Colon (tissue), 2 donors: ENCODE measurements around the gene ZGPAT.
"Not testable (repeated sequence)": the region's sequence is repeated elsewhere in the genome, so short reads cannot be mapped to it uniquely, and the experiment has no call there.

Experiments
- FAIRE-seq: peaks from 2 replicates; lab custom pipeline; 2012; peaks lifted over from hg19 to GRCh38; lab: Jason Lieb, UNC
- donor health status: control.
- donor health status: control.

The ZGPAT gene

DNA sequence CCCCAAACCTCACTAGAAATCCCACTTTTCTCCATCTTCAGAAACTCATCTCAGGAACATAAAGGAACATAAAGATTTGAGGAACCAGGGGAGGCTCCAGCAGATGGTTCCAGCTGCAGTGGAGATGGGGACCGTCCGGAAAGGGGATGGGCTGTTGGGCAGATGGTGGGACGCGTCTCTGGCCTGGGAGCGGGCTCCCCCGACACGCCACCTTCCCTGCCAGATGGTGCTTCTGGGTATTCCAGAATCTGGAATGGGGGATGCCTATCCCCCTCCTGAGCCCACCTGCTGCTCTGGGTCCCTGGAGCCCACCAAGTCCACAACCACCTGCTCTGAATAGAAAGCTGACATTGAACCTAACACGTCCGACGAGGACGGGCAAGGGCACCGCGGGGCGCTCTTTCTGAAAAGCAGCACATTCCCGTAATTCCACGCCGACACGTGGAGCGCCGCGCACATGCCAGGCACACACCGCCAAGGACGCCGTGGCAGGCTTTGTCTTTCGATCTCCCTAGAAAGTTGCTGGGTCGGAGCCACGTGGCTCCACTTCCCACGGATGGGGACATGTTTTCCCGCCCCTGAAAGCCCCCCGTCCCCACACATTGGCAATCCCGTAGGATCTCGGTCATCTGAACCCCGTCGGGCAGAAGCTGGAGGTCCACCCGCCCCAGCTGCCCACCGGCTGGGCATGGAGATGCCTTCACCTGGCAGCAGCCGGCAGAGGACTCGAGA, 59.0 kb downstream of the ZGPAT start:
- FAIRE-seq: no peak

DNA sequence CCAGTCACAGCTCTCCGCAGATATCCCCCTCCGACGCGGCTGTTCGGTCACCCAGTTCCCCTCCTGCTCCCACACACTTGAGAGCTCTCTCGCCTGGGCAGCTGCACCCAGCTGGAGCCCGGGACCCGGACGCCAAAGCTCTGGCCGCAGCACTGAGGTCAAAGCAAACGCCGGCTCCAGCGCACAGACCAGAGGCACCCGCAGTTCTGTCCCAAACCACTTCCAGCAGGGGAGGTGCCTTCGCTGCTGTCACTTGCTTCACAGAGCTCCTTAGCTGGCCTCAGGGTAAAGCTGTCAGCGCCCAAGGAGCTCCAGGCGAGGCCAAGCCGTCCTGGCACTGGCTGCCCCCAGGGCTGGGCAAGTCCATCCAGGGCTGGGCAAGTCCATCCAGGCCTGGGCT, 59.6 kb downstream of the ZGPAT start:
- FAIRE-seq: no peak

DNA sequence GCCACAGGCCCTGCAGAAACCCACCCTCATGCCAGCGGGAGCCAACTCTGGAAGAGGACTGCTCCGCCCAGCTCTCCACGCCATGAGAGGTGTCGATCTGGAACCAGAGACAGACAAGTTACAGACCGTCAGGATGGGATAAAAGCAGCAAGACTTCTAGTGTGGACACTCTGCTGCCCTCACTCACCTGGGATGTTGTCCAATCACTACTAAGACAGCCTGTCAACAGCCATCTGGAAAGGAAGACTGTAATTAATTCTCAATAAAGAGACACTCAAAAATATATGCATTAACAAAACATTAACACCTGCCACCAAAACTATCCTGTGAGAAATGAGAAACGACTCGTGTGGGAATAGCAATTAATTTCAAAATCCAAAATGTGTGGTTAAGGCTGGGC, 60.0 kb downstream of the ZGPAT start:
- no peak for FAIRE-seq

DNA sequence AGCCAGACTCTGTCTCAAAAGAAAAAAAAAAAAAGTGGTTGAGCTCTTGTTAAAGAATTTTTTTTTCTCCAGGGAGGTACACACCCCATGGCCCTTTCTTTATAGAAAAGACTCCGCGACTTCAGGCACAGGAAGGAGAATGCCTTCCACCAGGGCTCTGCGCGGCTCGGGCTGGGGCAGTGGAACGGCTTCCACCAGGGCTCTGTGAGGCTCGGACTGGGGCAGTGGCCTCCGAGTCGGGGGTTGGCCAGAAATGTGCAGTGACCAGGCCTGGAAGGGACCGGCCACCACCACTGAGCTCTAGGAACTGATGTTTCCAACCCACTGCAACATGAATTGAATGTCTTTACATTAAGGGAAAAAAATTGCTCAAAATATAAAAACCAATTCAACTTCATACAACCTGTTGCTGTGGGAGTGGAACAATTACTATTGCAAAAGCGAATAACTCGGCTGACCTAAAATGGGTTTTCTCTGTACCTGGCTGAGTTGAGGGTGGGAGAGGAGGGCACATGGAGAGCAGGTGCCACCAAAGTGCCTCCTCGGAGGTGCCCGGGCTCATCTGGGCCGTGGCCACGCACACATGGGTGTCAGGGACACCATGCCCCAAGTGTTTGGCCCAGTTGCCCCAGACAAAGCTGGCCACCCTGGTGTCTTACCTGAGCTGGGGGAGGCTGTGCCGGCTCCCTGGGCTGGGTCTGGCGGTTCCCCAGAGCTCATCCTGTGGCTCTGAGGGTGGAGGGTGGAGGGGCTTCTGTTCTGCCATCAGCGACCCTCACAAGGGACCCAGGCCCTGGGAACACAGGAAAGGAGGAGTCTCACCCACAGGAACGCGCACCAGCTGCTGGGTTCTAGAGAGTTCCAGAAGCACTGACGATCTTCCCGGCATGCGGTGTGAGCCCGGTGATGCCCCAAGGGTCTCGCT, 61.0 kb downstream of the ZGPAT start:
- no peak for FAIRE-seq

DNA sequence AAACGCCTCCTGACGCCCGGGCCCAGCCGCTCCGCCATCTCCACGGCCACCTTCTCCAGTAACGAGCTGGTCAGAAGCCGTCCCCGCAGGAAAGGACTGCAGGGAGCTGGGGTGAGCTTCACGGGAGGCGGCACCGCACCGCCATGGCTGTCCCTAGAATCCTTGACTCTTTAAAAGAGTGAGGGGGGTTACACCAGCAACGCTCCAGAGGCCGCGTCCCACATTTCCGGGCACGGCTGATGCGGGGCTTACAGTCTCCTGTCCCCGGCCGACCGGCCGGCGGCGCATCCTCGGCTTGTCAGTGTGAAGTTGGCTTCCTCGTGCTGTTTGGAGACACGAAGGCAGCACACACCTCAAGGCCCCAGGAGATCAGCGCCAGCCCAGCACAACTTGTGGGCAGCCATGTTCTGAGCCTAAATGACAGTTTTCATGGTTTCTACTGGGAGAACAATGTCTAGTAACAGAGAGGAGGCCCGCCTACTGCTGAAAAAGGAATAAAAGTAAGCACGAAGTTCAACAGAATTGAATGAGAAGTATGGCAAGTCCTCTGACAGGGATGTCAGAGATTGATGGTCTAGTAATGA, 62.1 kb downstream of the ZGPAT start:
- FAIRE-seq: no peak

DNA sequence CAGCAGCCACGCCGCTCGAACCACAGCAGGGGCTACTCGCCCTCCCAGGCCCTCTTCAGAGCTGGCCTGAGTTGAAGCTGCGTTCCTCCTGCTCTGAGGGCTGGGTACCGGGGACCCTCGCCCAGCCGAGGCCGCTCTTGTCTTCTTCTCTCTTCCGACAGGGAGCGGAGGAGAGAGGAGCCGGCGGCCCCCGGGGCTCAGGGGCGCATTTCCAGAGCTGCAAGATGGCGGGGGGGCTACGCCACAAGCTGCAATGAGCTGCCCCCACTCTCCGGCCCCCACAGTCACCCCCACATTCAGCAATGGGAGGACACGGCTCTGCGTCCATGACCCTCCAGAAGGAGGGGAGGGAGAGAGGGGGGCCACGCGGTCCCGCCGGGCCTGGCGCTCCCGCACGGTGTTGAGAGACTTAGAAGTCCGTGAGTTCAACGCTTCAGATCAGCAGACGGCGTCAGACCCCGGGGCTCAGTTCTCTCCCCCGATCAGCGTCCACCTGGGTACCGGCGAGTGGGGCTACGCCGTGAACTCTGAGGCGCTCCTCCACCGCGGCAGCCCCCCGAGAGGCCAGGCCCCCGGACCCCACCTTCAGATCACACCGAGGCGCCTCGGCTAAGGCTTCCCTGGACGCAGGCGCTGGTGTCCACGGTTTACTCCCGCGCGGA, 63.3 kb downstream of the ZGPAT start:
- no peak for FAIRE-seq

DNA sequence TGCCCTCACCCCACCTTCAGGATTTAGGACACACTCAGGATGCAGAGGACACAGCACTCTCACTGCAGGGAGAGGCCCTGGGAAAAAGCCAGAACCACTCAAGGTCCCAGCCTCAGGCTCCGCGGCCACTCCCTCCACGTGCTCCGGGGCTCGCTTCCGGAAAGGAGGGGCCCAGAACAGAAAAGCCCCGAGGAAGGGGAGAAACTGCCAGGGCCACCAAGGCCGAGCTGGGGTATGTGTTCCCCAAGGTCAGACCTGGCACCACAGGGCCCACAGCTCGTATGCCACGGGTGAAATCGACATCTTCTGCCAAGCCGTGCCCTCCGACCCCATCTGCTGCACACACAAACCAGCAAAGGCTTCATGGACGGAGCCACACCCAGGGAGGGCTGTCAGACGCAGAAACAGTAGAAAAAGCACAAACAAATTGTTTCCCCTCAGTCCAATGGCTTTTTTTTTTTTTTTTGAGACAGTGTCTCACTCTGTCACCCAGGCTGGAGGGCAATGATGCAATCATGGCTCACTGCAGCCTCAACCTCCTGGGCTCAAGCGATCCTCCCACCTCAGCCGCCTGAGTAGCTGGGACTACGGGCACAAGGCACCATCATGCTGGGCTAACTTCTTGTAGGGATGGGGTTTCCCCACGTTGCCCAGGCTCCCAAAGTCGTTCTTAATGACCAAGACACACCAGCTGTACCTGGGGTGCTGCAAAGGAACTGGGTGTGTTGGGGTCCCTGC, 65.1 kb downstream of the ZGPAT start:
- FAIRE-seq: no peak

DNA sequence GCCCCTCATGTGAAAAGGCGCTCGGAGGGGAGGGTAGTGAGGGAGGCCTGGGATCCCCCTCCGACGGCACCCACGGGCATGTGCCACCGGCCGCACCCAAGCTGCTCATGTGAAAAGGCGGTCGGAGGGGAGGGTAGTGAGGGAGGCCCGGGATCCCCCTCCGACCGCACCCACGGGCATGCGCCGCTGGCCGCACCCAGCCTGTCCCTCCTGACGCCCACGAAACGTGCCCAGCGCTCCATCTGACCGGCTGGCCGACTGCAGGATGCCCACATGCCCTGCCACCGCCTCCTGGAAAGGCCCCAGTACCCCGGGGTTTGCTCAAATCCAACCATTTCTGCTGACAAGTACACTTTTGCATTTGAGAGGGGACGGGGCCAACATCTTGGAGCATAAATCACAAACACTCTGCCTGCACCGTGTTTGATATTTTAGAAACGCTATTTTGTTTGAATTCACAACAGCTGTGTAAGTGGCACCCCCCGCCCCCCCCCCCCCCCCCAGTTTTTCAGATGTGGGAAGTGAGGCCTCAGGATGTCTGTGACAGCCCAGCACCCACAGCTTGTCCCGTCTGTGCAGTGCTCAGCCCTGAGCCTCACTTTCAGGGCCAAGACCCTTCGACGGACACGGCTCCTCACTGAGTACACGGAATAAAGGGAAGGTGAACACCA, 65.9 kb downstream of the ZGPAT start:
- FAIRE-seq: no peak

DNA sequence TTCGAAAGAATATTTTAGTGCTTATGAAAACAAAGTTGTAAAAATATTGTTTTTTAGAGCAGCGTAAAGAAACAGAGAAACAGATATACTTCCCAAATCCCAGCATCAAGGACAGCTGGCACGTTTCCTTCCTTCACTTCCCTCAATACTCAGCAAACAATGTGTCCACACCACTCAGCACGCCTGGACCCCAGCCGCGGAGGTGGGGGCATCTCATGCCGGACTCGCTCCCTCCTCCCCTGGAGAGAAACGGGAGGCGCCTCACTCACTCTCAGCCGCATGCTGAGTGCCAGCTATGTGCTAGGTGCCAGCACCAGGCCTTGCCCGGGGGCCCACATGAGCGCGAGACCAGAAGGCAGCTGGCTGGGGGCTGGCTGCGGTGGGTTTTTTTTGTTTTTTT, 66.5 kb downstream of the ZGPAT start:
- FAIRE-seq: no peak

DNA sequence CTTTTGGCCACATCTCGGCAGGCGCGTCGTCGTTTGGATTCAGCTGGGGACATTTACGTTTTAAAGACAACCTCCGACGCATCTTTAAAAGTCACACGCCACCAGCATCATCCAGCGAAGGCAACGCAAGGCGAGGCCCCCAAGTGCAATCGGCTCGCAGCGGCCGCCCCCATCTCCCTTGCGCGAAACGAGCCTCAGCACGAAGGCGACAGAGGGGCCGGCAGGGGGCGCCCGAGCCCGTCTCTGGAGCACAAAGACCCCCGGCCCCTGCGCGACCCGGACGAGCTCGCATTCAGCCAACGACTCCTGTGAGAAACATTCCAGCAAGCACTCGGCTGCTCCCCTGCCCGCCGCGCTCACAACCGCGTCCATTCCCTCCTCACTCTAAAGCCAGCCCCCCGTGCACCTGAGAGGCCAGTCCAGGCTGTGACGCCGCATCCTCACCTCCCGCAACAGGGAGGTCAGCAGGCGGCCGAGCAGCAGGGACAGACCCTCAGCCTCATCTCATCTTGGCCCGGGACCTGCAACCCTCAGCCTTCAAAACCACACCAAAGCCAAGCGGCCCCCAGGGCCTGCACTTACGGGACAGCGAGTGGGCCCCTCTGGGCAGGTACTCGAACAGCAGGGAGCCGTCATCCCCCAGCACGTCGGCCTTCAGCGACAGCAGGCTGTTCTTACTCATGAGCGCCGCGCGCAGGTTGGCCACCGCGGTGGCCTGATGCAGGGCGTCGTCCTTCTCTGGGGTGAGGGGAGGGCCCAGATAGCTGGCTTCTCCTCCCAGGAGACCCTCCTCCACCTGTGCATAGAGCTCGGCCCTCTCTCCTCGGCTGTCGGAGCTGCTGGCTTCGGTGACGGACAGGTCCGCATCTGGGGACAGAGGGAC, 67.5 kb downstream of the ZGPAT start:
- no peak for FAIRE-seq

DNA sequence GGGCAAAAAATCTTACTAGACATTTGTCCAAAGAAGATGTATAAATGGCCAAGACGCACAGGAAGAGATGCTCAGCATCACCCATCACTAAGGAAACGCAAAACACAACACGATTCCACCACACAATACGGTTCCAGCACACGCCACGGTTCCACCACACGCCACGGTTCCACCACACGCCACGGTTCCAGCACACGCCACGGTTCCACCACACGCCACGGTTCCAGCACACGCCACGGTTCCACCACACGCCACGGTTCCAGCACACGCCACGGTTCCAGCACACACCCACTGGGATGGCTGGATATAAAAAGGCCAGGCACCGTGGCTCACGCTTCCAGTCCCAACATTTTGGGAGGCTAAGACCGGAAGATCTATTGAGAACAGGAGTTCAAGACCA, 69.0 kb downstream of the ZGPAT start:
- FAIRE-seq: not testable (repeated sequence)

DNA sequence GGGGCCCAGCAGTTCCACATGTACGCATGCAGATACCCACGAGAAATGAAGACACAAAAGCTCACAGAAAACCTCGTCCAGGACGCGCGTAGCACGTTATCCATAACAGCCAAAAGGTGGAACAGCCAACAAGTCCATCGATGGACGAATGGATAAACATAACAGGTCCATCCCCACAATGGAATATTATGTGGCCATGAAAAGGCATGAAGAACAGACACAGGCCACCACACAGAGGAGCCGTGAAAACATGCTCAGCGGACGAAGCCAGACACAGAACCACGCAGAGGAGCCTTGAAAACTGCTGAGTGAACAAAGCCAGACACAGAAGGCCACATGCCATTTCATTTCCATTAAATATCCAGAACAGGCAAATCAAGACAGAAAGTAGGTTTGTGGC, 69.8 kb downstream of the ZGPAT start:
- no peak for FAIRE-seq

DNA sequence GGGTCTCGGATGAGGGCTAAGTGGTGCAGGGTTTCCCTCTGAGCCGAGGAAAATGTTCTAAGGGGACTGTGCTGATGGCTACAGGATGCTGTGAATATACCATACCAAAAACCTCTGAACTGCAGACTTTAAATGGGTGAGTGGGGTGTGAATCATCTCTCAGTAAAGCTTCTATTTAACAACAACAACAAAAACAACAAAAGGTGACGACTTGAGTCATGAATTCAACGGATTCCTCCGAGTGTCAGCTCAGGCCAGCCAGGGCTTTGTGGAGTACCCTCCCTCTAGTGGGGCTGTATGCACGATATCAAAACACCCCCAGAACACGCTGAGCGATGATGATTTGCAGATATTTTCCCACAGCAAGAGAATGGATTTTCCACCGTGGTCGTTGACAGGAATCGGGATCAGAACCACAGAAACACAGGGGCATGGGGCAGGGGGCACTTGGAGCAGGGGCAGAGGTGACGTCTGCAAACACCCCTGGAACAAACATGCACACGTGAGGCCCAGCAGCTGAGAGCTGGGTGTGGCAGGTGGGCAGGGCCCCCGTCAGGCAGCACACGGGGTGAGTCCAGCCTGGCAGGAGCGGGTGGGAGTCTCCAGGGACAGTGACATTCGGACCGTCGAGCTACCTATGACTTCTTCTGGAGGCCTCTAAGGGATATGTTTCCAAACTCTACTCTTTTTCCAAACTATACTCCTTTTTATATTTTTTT, 70.4 kb downstream of the ZGPAT start:
- FAIRE-seq: no peak

DNA sequence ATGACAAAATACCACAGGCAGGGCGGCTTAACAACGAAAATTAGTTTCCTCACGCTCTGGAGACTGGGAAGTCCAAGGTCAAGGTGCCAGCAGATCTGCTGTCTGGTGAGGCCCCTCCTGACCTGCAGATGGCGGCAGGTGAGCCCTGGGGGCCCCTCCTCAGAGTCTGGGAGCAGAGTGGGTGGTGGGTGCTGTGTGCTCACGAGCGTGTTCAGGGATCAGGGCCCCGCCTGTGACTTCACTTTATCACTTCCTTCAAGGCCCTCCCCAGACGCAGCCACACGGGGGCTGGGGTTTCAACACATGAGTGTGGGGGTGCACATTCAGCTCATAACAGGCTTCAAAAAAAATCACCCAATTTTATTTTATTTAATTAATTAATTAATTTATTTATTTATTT, 71.0 kb downstream of the ZGPAT start:
- FAIRE-seq: no peak

DNA sequence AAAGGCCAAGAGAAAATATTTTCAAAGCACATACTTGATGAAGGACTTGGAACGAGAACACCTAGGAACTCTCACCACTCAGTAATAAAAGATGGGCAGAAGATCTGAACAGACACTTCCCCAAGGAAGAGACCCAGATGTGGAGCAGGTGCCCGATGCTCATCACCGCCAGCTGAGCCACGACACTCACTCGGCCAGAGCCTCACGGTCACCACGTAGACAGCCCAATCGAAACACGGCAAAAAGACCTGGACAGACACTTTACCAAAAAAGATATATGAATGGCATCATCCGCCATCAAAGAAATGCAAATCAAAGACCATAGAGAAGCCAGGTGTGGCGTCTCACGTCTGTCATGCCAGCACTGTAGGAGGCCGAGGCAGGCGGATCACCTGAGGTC, 73.3 kb downstream of the ZGPAT start:
- FAIRE-seq: no peak

DNA sequence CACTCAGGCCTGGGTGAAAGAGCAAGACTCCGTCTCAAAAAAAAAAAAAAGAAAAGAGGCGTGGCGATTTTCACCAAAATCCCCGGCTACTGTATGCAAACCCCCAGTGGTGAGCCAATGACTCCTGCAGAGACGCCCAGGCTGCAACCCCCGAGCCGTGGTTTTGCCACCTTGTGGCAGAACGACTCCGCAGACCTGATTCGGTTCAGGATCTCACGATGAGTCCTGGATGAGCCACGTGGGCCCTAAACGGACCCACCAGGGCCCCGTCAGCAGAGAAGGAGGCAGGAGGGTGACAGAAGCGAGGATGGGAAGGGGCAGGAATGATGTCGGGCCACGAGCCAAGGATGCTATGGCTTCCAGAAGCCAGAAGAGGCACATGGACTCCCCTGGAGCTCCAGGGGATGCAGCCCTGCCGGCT, 74.2 kb downstream of the ZGPAT start:
- no peak for FAIRE-seq

DNA sequence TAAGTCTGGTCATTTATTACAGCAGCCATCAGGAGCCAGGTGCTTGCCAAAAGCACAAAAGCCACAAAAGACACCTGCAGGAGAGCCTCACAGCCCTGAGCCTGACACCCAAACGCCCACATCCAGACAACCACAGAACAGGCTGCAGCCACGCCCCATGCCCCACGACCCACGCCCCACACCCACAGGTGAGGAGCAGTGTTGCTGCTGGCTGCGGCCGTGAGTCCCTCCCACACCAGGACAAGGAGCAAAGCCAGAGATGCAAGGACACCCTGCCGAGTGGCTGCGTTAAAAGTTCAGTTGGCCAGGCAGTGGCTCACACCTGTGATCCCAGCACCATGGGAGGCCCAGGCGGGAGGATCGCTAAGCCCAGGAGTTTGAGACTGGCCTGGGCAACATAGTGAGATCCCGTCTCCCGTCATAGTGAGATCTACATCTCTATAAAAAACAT, 74.7 kb downstream of the ZGPAT start:
- no peak for FAIRE-seq

DNA sequence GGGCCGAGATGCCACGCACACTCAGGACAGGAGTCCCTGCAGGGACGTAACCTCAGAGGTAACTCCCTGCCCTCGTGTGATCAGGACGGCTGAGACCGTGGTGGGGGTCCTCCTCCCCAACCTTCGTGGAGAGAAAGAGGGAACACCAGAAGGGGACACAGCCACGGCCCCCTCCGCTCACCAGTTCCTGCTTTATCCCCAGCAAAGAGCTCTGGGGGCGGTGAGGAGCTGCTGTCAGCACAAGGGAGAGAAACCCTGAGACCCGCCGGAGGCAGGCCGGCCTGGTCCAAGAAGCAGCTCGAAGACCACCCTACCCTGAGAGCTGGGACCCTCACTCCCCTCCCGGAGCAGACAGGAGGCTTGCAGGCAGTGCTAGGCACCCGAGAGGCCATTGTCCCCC, 76.1 kb downstream of the ZGPAT start:
- no peak for FAIRE-seq

DNA sequence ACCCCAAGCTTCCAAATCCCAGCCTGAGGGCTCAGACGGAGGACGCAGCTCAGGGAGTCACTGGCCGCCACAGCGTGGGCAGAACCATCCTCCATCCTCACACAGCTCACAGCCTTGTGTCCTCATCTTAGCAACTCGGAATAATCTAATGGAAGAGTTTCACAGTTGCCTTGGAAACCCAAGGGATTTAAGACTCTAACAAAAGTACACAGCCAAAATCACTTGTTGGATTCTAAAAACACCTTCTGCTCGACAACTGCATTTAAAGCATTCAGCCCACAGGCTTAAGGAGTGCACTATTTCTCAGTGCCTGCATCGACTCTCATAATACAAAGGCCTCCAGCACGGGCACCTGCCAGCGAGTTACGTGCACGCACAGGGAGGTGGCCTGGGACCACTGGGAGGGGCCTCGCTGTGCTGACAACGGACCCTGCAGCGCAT, 77.9 kb downstream of the ZGPAT start:
- no peak for FAIRE-seq
